ENCODE measurements around the gene HLA-DQA1. TPM values are rescaled to one million over a fixed set of nuclear protein-coding genes. Genes with fewer than 3 reads are reported as not detected.
"Not testable (repeated sequence)": the region's sequence is repeated elsewhere in the genome, so short reads cannot be mapped to it uniquely, and the experiment has no call there.

Gene HLA-DQA1
- polyA plus RNA-seq (2012; ENCODE audit: insufficient read depth, insufficient read length, low read depth): 0.88 TPM

DNA sequence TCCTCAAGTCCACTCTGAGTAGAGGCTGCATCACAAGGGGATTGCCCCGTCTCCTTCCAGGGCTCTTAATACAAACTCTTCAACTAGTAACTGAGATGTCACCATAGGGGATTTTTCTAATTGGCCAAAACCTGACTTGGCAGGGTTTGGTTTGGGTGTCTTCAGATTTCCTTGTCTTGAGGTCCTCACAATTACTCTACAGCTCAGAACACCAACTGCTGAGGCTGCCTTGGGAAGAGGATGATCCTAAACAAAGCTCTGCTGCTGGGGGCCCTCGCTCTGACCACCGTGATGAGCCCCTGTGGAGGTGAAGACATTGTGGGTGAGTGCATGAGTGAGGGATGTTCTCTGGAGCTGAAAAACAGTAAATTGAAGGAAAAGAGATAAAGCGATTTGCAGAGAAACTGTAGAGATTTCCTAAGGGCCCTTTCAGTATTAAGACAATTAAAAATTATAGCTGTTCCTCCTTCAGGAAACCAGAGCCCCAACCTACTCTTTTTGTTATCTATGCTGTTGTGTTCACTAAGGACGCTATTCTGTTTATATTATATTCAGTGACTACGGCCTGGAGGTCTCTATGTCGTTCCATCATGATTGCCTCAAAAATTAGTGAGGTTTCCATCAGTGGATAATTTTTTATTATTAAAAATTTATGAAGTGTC lies at the start of gene HLA-DQA1:
HLA-DQA1 (plus strand) TSS at position 188 of the 662 bp plus-strand sequence; CDS start at position 241, 53 bp downstream.
- no peaks in the 10 kb centered on the region for H3K4me1 ChIP-seq
- H3K4me3 ChIP-seq (ENCODE audit: low read depth, low read length): no peak within 1 kb of the TSS
- H3K27me3 ChIP-seq: peaks cover 14% of the 10 kb centered on the region
- TF ChIP-seq, protein P1, sequence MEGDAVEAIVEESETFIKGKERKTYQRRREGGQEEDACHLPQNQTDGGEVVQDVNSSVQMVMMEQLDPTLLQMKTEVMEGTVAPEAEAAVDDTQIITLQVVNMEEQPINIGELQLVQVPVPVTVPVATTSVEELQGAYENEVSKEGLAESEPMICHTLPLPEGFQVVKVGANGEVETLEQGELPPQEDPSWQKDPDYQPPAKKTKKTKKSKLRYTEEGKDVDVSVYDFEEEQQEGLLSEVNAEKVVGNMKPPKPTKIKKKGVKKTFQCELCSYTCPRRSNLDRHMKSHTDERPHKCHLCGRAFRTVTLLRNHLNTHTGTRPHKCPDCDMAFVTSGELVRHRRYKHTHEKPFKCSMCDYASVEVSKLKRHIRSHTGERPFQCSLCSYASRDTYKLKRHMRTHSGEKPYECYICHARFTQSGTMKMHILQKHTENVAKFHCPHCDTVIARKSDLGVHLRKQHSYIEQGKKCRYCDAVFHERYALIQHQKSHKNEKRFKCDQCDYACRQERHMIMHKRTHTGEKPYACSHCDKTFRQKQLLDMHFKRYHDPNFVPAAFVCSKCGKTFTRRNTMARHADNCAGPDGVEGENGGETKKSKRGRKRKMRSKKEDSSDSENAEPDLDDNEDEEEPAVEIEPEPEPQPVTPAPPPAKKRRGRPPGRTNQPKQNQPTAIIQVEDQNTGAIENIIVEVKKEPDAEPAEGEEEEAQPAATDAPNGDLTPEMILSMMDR (IDR thresholded peaks at IDR 0.05; ENCODE audit: low read depth, low read length): no peak
- H3K9me3 ChIP-seq: no peaks in the 10 kb centered on the region
- H3K36me3 ChIP-seq: no peaks in the 10 kb centered on the region
- no peak for DNase-seq

GRCh38 chr6:32588156-32588555 lies 49.0 kb upstream of the HLA-DQA1 start:
- no peaks in the 10 kb centered on the region for H3K9me3 ChIP-seq
- peaks cover 18% of the 10 kb centered on the region for H3K27me3 ChIP-seq
- TF ChIP-seq, protein P1 (IDR thresholded peaks at IDR 0.05; ENCODE audit: low read depth, low read length): no peak
- no peaks in the 10 kb centered on the region for H3K36me3 ChIP-seq
- no peaks in the 10 kb centered on the region for H3K4me1 ChIP-seq
- no peak for DNase-seq
- H3K4me3 ChIP-seq (ENCODE audit: low read depth, low read length): no peak overlapping the region

- TF ChIP-seq, protein P1 (IDR thresholded peaks at IDR 0.05; ENCODE audit: low read depth, low read length): no peak
- Histone ChIP-seq H3K4me3 (ENCODE audit: low read depth, low read length) (no peak within 1 kb of the TSS), H3K9me3 (no peaks in the 10 kb centered on the region), H3K4me1 (no peaks in the 10 kb centered on the region), H3K27me3 (peaks cover 3% of the 10 kb centered on the region), H3K36me3 (no peaks in the 10 kb centered on the region)
- no peak for DNase-seq
These were observed 47.4 kb upstream of the HLA-DQA1 start, which contains the start of gene HLA-DRB1 for GRCh38 chr6:32589596-32590449. Gene HLA-DRB1 (minus strand): TSS chr6:32589848. CDS start chr6:32589742, 106 bp downstream.

GRCh38 chr6:32590713-32591112 lies 46.5 kb upstream of the HLA-DQA1 start:
- H3K9me3 ChIP-seq; DNase-seq; H3K4me3 ChIP-seq (ENCODE audit: low read depth, low read length); H3K27me3 ChIP-seq; H3K36me3 ChIP-seq; H3K4me1 ChIP-seq: not testable (repeated sequence)

DNA sequence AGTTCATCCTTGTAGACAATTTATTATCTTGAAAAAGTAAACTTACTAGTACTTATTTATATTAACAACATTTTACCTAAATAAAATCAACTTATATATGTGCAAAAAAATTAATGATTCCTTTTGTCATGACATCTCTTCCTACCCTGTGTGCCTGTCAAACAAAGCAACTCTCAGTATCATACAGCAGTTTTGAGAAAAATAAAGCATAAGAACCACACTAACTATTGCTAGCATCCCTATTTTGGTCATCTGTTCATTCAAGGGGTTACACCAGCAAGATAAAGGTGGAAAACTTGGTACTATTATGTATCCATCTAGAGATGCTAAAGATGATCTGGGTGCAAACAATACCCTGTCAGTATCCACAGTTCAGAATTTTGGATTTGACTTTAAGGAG lies 40.2 kb upstream of the HLA-DQA1 start:
- no peaks in the 10 kb centered on the region for H3K36me3 ChIP-seq
- H3K27me3 ChIP-seq: no peaks in the 10 kb centered on the region
- no peaks in the 10 kb centered on the region for H3K4me1 ChIP-seq
- TF ChIP-seq, protein P1 (IDR thresholded peaks at IDR 0.05; ENCODE audit: low read depth, low read length): no peak
- DNase-seq: no peak
- H3K4me3 ChIP-seq (ENCODE audit: low read depth, low read length): no peak overlapping the region
- no peaks in the 10 kb centered on the region for H3K9me3 ChIP-seq

DNA sequence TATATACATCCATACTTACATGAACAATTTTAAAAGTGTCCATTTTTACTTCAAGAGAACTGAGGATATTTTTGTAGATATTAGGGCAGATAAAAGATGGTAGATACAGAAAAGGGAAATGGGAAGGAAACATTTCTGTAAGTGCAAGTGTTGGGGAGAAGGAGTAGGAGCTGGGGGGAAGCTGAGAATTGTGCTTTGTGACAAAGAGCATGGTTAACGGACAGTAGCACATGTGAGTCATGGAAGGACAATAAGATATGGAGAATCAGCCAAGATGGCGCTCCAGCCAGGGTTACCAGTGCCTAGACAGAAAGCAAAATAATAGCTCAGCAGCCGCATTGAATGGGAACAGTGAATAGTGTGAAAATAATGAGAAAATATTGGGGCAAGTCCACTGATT lies 34.8 kb upstream of the HLA-DQA1 start:
- no peaks in the 10 kb centered on the region for H3K4me1 ChIP-seq
- TF ChIP-seq, protein P1 (IDR thresholded peaks at IDR 0.05; ENCODE audit: low read depth, low read length): no peak
- H3K4me3 ChIP-seq (ENCODE audit: low read depth, low read length): no peak overlapping the region
- H3K27me3 ChIP-seq: 0 out of 2 replicates have a peak, but pooled peaks cover 5% of the 10 kb centered on the region
- no peaks in the 10 kb centered on the region for H3K36me3 ChIP-seq
- H3K9me3 ChIP-seq: no peaks in the 10 kb centered on the region
- DNase-seq: no peak

All from BE2C (cell line).